Stimulated activated naive CD8-positive, alpha-beta T cell treated with anti-CD3 and anti-CD28 coated beads, Interleukin-15, amount 100 ng/mL, for 72 hours (primary cell): Measurements from ENCODE around the gene GRK1.
A peak's percentile ranks its signal among the peaks of the same experiment; 100 is the strongest.

Experiments used
- ATAC-seq: fragments of 150-1000 bp; cut with Tn5 transposase; 2 replicates; pipeline ENCODE4 v1.10.0; 2021; ENCODE audit warnings: mild to moderate bottlenecking, moderate library complexity
- DNase-seq, 2 donors: peaks; one replicate each; pipeline ENCODE4 v3.0.0; 2021 to 2022
- H3K27ac Mint-ChIP-seq, 2 donors: one replicate each; pipeline ENCODE4 v1.8.0; 2022; ENCODE audit warnings: mild to moderate bottlenecking in 2 of 2, mixed read lengths in 2 of 2, moderate library complexity in 2 of 2
- H3K27me3 Mint-ChIP-seq: one replicate; pipeline ENCODE4 v1.8.0; 2022; ENCODE audit warnings: mixed read lengths
- H3K4me1 Mint-ChIP-seq: one replicate; pipeline ENCODE4 v1.8.0; 2022; ENCODE audit warnings: mild to moderate bottlenecking, mixed read lengths
- H3K4me3 Mint-ChIP-seq, 2 donors: one replicate each; pipeline ENCODE4 v1.8.0; 2022; ENCODE audit warnings: mild to moderate bottlenecking in 2 of 2, mixed read lengths in 2 of 2, moderate library complexity in 1 of 2
- H3K9me3 Mint-ChIP-seq, 2 donors: one replicate each; pipeline ENCODE4 v1.8.0; 2022; ENCODE audit warnings: mixed read lengths in 2 of 2

Gene GRK1

DNA sequence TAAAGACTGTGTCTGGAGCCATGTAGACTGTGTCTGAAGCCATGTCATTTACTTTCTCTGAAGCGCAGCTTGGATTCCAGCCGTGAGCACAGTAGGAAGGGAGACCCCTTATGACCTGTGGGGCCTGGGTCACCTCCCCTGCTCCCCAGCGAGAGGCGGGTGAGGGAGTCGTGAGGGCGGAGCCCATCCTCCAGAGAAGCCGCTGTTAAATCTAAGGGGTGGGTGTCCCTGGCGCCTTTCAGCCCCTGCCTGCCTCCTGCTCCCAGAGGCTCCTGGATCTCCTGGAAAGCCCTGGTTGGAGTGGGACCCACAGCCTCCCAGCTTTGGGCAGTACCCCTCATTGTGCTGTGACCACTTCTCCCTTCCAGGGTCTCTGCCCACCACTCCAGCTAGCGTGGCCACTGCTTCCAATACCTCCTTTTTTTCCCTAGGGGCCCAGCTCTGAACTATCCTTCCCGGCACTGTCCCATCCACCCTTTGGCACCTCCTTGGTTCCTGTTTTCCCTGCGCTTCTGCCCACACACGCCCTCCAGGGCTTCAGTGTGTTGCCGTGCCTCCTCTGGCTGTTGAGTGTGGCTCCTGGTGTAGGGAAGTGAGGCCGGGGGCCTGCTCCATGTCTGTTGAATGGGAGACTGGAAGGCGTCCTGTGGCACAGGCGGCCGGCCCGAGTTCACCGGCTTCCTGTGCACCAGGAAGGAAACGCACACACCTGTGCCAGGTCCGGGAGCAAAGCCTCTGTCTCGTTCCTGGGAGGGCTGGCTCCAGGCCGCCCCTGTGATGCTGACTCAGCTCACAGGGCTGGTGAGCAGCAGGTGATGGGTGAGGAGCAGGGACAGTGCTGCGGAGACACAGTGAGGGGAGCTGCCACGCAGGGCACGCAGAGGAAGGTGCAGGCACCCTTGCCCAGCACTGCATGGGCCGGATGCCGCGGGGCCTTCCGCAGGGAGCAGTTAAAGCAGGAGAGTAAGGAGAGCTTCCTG lies 38.4 kb upstream of the GRK1 start:
- ATAC-seq (no peak), DNase-seq (no peak)
- H3K4me3 Mint-ChIP-seq, result no peak overlapping the region
- peak overlapping the region; percentile 20 to 48 for H3K27ac Mint-ChIP-seq
- peaks cover 47% of the 10 kb centered on the region for H3K4me1 Mint-ChIP-seq
- H3K27me3 Mint-ChIP-seq, result no peaks in the 10 kb centered on the region
- H3K9me3 Mint-ChIP-seq, result peaks cover 0 to 7% of the 10 kb centered on the region in 2 donors

DNA sequence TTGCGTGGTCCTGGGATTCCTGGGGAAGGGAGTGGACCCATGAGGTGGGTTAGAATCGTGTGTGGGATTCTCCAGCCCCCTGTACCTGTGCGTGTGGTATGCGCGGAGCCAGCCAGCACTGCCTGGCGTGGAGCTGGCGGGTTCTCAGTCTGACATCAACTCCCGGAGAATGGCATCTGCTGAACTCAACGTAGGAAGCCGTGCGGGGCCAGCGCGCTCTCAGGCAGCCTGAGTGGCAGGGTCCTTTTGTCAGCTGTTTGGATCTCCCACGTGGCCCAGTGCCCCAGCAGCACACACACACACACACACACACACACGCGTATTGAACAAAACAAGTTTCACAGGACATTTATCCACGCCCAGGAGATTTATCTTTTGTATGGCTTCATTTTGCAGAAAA lies 37.2 kb upstream of the GRK1 start:
- Mint-ChIP-seq H3K27ac (no peak overlapping the region), H3K4me1 (peaks cover 54% of the 10 kb centered on the region), H3K9me3 (no peaks in the 10 kb centered on the region), H3K4me3 (no peak overlapping the region), H3K27me3 (no peaks in the 10 kb centered on the region)
- ATAC-seq, result no peak
- DNase-seq, result no peak

DNA sequence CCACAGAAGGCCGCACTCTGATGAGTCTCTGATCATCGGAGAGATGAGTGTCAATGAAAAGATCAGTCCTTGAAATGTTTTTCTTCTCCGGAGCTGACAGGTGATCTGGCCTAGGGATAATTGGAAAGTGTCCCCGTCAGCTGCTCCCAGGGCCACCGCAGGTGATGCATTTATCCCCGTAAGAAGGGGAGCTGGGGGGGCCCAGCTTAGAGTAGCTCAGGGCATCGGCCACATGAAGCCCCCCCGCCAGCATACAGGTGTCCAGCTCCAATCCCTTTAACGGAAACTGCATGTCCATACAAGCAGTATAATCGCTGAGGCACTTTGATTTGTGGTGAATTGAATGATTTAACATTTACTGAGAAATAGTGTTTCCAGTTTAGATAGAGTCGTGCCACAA lies 36.7 kb upstream of the GRK1 start:
- Mint-ChIP-seq H3K4me1 (peaks cover 54% of the 10 kb centered on the region), H3K9me3 (no peaks in the 10 kb centered on the region), H3K27ac (no peak overlapping the region), H3K27me3 (no peaks in the 10 kb centered on the region), H3K4me3 (no peak overlapping the region)
- no peak for ATAC-seq
- no peak for DNase-seq

DNA sequence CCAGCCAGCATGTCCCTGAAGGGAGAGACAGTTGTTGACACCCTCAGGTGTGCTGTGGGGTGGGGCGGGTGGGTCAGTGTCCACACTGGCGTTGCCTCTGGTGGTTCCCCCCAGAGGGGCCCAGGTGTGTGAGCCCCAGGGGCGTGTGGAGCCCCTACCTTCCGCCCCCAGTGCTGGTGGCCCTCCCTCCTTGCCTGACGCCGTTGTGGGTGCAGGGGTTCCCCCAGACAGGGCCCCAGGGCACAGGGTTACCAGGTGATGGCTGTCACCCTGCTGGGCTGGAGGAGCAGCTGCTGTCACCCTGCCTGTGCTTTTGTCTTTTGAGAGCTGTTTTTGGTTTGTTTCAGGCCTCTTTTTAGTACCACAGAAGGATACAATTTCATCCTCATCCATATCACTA lies 36.2 kb upstream of the GRK1 start:
- no peaks in the 10 kb centered on the region for H3K27me3 Mint-ChIP-seq
- no peak overlapping the region for H3K27ac Mint-ChIP-seq
- peaks cover 54% of the 10 kb centered on the region for H3K4me1 Mint-ChIP-seq
- ATAC-seq, result peak; percentile 66
- H3K4me3 Mint-ChIP-seq, result no peak overlapping the region
- no peak for DNase-seq
- H3K9me3 Mint-ChIP-seq, result no peaks in the 10 kb centered on the region

DNA sequence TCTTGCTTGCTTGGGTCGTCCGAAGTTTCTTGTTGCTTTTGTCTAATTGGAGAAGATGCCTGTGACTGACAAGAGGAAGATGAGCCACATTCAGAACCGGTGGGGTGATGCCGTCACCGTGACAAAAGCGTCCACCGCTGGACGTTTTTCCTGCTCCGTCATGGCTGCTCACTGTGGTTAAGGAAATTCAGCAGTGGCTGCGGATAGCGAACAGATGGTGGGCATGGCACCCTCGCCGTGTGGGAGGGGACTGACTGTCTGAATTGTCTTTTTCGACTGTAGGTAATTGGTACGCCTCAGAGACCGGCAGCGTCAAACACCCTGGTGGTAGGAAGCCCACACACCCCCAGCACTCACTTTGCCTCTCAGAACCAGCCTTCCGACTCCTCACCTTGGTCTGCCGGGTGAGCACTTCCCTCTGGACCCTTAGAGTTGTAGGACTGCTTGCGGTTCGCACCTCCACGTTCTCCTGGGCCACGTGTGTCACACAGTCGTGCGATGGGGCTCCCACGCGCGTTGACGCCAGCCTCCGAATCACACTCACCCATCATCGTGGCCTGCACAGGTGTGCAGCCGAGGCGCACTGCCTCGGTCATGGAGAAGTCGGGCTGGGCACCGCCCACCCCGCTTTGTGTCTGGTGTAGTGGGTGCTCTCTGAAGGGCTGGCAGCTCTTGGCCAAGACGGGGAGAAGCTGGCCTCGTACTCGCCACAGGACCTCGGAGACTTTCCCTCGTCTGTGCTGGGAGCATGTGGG lies 35.5 kb upstream of the GRK1 start:
- no peak for DNase-seq
- H3K27me3 Mint-ChIP-seq, result no peaks in the 10 kb centered on the region
- peaks cover 54% of the 10 kb centered on the region for H3K4me1 Mint-ChIP-seq
- no peak overlapping the region for H3K4me3 Mint-ChIP-seq
- ATAC-seq, result no peak
- no peaks in the 10 kb centered on the region for H3K9me3 Mint-ChIP-seq
- H3K27ac Mint-ChIP-seq, result peak overlapping the region in 1 of 2 donors; percentile 96

- H3K27ac Mint-ChIP-seq, result no peak overlapping the region
- ATAC-seq, result no peak
- no peak for DNase-seq
- H3K4me1 Mint-ChIP-seq, result peaks cover 50% of the 10 kb centered on the region
- H3K27me3 Mint-ChIP-seq, result no peaks in the 10 kb centered on the region
- H3K9me3 Mint-ChIP-seq, result no peaks in the 10 kb centered on the region
- H3K4me3 Mint-ChIP-seq, result no peak overlapping the region
Observed at GRCh38 chr13:113632706-113633484, 34.1 kb upstream of the GRK1 start.

- Mint-ChIP-seq H3K4me3 (no peak overlapping the region), H3K27me3 (no peaks in the 10 kb centered on the region)
Observed at GRCh38 chr13:113633485-113633873, 33.5 kb upstream of the GRK1 start.

GRCh38 chr13:113634279-113635047 lies 32.6 kb upstream of the GRK1 start:
- Mint-ChIP-seq H3K27me3 (no peaks in the 10 kb centered on the region), H3K9me3 (no peaks in the 10 kb centered on the region), H3K27ac (peak overlapping the region in 1 of 2 donors; percentile 92), H3K4me3 (no peak overlapping the region), H3K4me1 (peaks cover 37% of the 10 kb centered on the region)
- DNase-seq, result no peak
- ATAC-seq, result no peak

More at GRCh38 chr13:113633485-113633873, 33.5 kb upstream of the GRK1 start:
- peak overlapping the region in 1 of 2 donors; percentile 92 for H3K27ac Mint-ChIP-seq
- H3K9me3 Mint-ChIP-seq, result no peaks in the 10 kb centered on the region
- ATAC-seq, result no peak
- DNase-seq, result no peak
- H3K4me1 Mint-ChIP-seq, result peaks cover 47% of the 10 kb centered on the region

DNA sequence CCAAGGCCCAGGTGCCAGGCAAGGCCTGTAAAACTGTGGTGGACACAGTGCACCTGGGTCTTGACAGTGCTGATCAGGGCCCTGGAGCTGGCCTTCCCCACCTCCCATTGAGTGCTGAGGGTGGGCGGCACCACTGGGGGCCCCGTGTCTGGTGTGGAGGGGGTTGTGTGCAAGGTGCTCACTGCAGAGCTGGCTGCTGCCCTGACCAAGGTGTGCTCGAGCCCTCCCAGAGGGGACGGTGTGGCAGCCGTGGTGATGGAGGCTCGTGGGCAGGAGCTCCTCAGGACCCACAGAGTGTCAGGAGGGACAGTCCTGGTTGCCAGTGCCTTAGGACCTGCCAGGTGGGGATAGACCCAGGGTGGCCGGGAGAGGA lies 32.0 kb upstream of the GRK1 start:
- no peak for ATAC-seq
- no peaks in the 10 kb centered on the region for H3K27me3 Mint-ChIP-seq
- DNase-seq, result no peak
- no peak overlapping the region for H3K4me3 Mint-ChIP-seq
- peaks cover 35% of the 10 kb centered on the region for H3K4me1 Mint-ChIP-seq
- H3K27ac Mint-ChIP-seq, result no peak overlapping the region
- H3K9me3 Mint-ChIP-seq, result no peaks in the 10 kb centered on the region

GRCh38 chr13:113635709-113636108 lies 31.3 kb upstream of the GRK1 start:
- Mint-ChIP-seq H3K9me3 (no peaks in the 10 kb centered on the region), H3K27me3 (no peaks in the 10 kb centered on the region), H3K27ac (no peak overlapping the region), H3K4me1 (peaks cover 35% of the 10 kb centered on the region), H3K4me3 (no peak overlapping the region)
- ATAC-seq, result no peak
- DNase-seq, result no peak

- DNase-seq (no peak), ATAC-seq (no peak)
- H3K4me1 Mint-ChIP-seq, result peaks cover 29% of the 10 kb centered on the region
- H3K27ac Mint-ChIP-seq, result peak overlapping the region in 1 of 2 donors; percentile 42
- H3K4me3 Mint-ChIP-seq, result no peak overlapping the region
- no peaks in the 10 kb centered on the region for H3K27me3 Mint-ChIP-seq
- H3K9me3 Mint-ChIP-seq, result no peaks in the 10 kb centered on the region
Observed at GRCh38 chr13:113636266-113636963, 30.6 kb upstream of the GRK1 start.

- no peaks in the 10 kb centered on the region for H3K27me3 Mint-ChIP-seq
- ATAC-seq, result no peak
- no peaks in the 10 kb centered on the region for H3K9me3 Mint-ChIP-seq
- H3K27ac Mint-ChIP-seq, result peak overlapping the region in 1 of 2 donors; percentile 59
- peaks cover 18% of the 10 kb centered on the region for H3K4me1 Mint-ChIP-seq
- DNase-seq, result no peak
- no peak overlapping the region for H3K4me3 Mint-ChIP-seq
Observed at GRCh38 chr13:113637262-113638160, 29.5 kb upstream of the GRK1 start.

DNA sequence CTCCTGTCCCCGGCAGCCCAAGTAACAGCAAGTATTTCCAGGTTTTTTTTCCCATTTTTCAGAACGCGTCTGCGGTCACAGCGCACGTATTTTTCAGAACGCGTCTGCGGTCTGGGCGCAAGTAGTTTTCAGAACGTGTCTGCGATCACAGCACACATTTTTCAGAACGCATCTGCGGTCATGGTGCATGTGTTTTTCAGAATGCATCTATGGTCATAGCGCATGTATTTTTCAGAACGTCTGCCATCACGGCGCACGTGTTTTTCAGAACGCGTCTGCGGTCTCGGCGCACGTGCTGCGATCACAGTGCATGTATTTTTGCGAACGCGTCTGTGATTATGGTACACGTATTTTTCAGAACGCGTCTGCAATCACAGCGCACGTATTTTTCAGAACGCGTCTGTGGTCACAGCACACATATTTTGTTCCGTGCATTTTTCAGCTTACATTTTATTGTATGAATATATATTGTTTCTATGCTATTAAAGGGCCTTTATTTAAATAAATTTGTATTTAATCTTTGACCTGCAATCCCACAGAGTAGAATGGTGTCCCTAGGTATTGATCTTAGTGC lies 28.8 kb upstream of the GRK1 start:
- ATAC-seq, result no peak
- Mint-ChIP-seq H3K9me3 (no peaks in the 10 kb centered on the region), H3K4me1 (peaks cover 11% of the 10 kb centered on the region), H3K27ac (peak overlapping the region in 1 of 2 donors; percentile 59), H3K27me3 (no peaks in the 10 kb centered on the region), H3K4me3 (no peak overlapping the region)
- no peak for DNase-seq
